HepG2 (cell line): ENCODE results near the gene MED9. TPM values are rescaled to one million over a fixed set of nuclear protein-coding genes. Genes with fewer than 3 reads are reported as not detected.

ENCODE experiments used
- CEBPB ChIP-seq: IDR thresholded peaks from 2 replicates; pipeline ENCODE4 v1.6.1; 2011; ENCODE audit warnings: low read depth, low read length, improper control_type of control experiment, borderline replicate concordance
- CREB1 ChIP-seq, 2 experiments: fragments of 450-650 bp in 1 of 2; IDR thresholded peaks; 2 replicates each; pipeline ENCODE4 v1.6.1; 2016 to 2017; ENCODE audit warnings: control low read depth in 1 of 2, mild to moderate bottlenecking in 1 of 2, missing compliant biosample characterization in 1 of 2, missing genetic modification characterization in 1 of 2
- HMG20B ChIP-seq: conservative IDR thresholded peaks from 2 replicates; pipeline ENCODE4 v1.6.1; 2016; ENCODE audit warnings: missing genetic modification reagents, missing compliant biosample characterization
- HMGA1 ChIP-seq: sonication (generic); formaldehyde crosslinking; conservative IDR thresholded peaks from 2 replicates; pipeline ENCODE4 v1.4.0; 2020; ENCODE audit warnings: missing genetic modification reagents
- HNRNPLL ChIP-seq: fragments of 200-400 bp; formaldehyde crosslinking; IDR thresholded peaks from 2 replicates; pipeline ENCODE4 v1.6.1; 2017; ENCODE audit warnings: mild to moderate bottlenecking, low read depth, low read length; ENCODE audit not compliant: poor library complexity, severe bottlenecking
- HOXA3 ChIP-seq: sonication (generic); formaldehyde crosslinking; IDR thresholded peaks from 2 replicates; pipeline ENCODE4 v1.5.0; 2020; ENCODE audit warnings: missing genetic modification reagents
- KLF13 ChIP-seq: sonication (generic); formaldehyde crosslinking; IDR thresholded peaks from 2 replicates; pipeline ENCODE4 v1.4.0; 2020; ENCODE audit warnings: mild to moderate bottlenecking, missing genetic modification reagents
- KLF6 ChIP-seq: IDR thresholded peaks from 2 replicates; pipeline ENCODE4 v1.8.0; 2016; ENCODE audit warnings: missing biosample characterization, missing genetic modification reagents
- MTA3 ChIP-seq: sonication (generic); formaldehyde crosslinking; IDR thresholded peaks from 2 replicates; pipeline ENCODE4 v1.4.0; 2020; ENCODE audit warnings: missing genetic modification reagents
- RBM22 ChIP-seq: fragments of 200-400 bp; formaldehyde crosslinking; optimal IDR thresholded peaks from 2 replicates; pipeline ENCODE3; 2017; ENCODE audit warnings: mild to moderate bottlenecking, low read length, moderate library complexity
- SAFB2 ChIP-seq: sonication (generic); formaldehyde crosslinking; IDR thresholded peaks from 2 replicates; pipeline ENCODE4 v1.5.1; 2020; ENCODE audit warnings: missing genetic modification reagents, low read depth, mild to moderate bottlenecking, borderline replicate concordance
- SP140L ChIP-seq: sonication (generic); formaldehyde crosslinking; IDR thresholded peaks from 2 replicates; pipeline ENCODE4 v1.4.0; 2020; ENCODE audit warnings: missing genetic modification reagents, borderline replicate concordance
- TARDBP ChIP-seq: sonication (generic); formaldehyde crosslinking; IDR thresholded peaks from 2 replicates; pipeline ENCODE4 v1.8.0; 2022; ENCODE audit warnings: mild to moderate bottlenecking, missing genetic modification reagents
- ZFAT ChIP-seq: sonication (generic); formaldehyde crosslinking; conservative IDR thresholded peaks from 2 replicates; pipeline ENCODE4 v1.8.1; 2023; ENCODE audit warnings: missing genetic modification reagents, inconsistent platforms
- ZFP41 ChIP-seq: sonication (generic); formaldehyde crosslinking; IDR thresholded peaks from 2 replicates; pipeline ENCODE4 v1.4.0; 2020; ENCODE audit warnings: mild to moderate bottlenecking, missing genetic modification reagents, borderline replicate concordance
- ZNF350 ChIP-seq: sonication (generic); formaldehyde crosslinking; IDR thresholded peaks from 2 replicates; pipeline ENCODE4 v1.4.0; 2020; ENCODE audit warnings: mild to moderate bottlenecking, low read depth, missing genetic modification reagents, borderline replicate concordance
- ZNF530 ChIP-seq: sonication (generic); formaldehyde crosslinking; IDR thresholded peaks from 2 replicates; pipeline ENCODE4 v1.5.0; 2020; ENCODE audit warnings: low read depth, mild to moderate bottlenecking, missing genetic modification reagents
- polyA plus RNA-seq, 8 experiments: library from polyadenylated mRNA; depleted of rRNA in 3 of 8; stranded (reverse) in 7 of 8; unstranded in 1 of 8; fragments of >200 nt; fragmentation: Illumina TruSeq in 4 of 8; extraction: Trizol in 4 of 8; gene quantifications; 2 replicates each; pipeline versions ENCODE4 v1.2.1 to v1.2.3, GENCODE V29; 2011 to 2016; ENCODE audit warnings: low read depth in 4 of 8, missing spikeins in 1 of 8, mixed read lengths in 1 of 8; ENCODE audit not compliant: insufficient read depth in 1 of 8
- total RNA-seq, 5 experiments: library from RNA; depleted of rRNA; stranded (reverse); fragments of >200 nt; fragmentation: Illumina TruSeq; extraction: Trizol; gene quantifications; 2 replicates each; pipeline ENCODE4 v1.2.3, GENCODE V29; 2016; ENCODE audit warnings: low read depth in 1 of 5
- TF ChIP-seq, protein P1 (sequence below): sonication (generic); formaldehyde crosslinking; IDR thresholded peaks from 2 replicates; pipeline ENCODE4 v1.5.0; 2020; ENCODE audit warnings: mild to moderate bottlenecking, missing genetic modification reagents
- TF ChIP-seq, protein P2 (sequence below), 2 experiments: fragments of 450-650 bp in 1 of 2; sonication (generic) in 1 of 2; formaldehyde crosslinking; IDR thresholded peaks; 2 replicates each; pipeline versions ENCODE4 v1.5.0 to v1.8.0; 2020 to 2022; ENCODE audit warnings: mild to moderate bottlenecking in 1 of 2, missing genetic modification reagents in 1 of 2
- TF ChIP-seq, protein P3 (sequence below): sonication (generic); formaldehyde crosslinking; IDR thresholded peaks from 2 replicates; pipeline ENCODE4 v1.5.1; 2020; ENCODE audit warnings: mild to moderate bottlenecking, missing genetic modification reagents, moderate library complexity
- TF ChIP-seq, protein P4 (sequence below): sonication (generic); formaldehyde crosslinking; IDR thresholded peaks from 2 replicates; pipeline ENCODE4 v1.4.0; 2020; ENCODE audit warnings: missing genetic modification reagents
- TF ChIP-seq, protein P5 (sequence below): sonication (generic); formaldehyde crosslinking; conservative IDR thresholded peaks from 2 replicates; pipeline ENCODE4 v1.5.0; 2020; ENCODE audit warnings: missing genetic modification reagents

Gene MED9
- total and polyA plus RNA-seq, 2 of the 13 experiments (the other 11 are each of a cell fraction or from before 2014, with no cell fraction given): 11.9 to 15.1 TPM

DNA sequence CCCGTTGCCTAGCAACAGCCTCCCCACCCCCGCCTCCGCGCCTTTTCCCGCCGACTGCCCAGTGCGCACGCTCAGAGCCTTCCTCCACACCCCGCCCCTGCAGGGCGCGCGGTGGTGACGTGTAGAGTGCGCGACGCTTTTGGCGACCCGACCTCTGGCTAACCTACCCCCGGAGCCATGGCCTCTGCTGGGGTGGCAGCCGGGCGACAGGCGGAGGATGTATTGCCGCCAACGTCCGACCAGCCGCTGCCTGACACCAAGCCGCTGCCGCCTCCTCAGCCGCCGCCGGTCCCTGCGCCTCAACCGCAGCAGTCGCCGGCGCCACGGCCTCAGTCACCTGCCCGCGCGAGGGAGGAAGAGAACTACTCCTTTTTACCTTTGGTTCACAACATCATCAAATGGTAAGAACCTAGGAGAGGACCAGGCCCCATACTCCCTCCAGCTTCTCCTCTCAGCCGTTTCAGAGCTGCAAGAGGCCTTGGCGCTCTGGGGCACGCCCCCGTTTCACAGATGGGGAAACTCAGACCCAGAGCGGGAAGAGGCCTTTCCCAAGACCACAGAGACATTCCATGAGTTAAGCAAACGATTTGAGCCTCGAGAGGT lies at the start of gene MED9 (continued):
- TF ChIP-seq, protein P1, sequence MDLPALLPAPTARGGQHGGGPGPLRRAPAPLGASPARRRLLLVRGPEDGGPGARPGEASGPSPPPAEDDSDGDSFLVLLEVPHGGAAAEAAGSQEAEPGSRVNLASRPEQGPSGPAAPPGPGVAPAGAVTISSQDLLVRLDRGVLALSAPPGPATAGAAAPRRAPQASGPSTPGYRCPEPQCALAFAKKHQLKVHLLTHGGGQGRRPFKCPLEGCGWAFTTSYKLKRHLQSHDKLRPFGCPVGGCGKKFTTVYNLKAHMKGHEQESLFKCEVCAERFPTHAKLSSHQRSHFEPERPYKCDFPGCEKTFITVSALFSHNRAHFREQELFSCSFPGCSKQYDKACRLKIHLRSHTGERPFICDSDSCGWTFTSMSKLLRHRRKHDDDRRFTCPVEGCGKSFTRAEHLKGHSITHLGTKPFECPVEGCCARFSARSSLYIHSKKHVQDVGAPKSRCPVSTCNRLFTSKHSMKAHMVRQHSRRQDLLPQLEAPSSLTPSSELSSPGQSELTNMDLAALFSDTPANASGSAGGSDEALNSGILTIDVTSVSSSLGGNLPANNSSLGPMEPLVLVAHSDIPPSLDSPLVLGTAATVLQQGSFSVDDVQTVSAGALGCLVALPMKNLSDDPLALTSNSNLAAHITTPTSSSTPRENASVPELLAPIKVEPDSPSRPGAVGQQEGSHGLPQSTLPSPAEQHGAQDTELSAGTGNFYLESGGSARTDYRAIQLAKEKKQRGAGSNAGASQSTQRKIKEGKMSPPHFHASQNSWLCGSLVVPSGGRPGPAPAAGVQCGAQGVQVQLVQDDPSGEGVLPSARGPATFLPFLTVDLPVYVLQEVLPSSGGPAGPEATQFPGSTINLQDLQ (CRISPR knock-in tag): peak; percentile 57; the same call in 1 of the 2 replicates
- TF ChIP-seq, protein P2, sequence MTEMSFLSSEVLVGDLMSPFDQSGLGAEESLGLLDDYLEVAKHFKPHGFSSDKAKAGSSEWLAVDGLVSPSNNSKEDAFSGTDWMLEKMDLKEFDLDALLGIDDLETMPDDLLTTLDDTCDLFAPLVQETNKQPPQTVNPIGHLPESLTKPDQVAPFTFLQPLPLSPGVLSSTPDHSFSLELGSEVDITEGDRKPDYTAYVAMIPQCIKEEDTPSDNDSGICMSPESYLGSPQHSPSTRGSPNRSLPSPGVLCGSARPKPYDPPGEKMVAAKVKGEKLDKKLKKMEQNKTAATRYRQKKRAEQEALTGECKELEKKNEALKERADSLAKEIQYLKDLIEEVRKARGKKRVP (CRISPR knock-in tag; IDR thresholded peaks at IDR 0.05): peak in 1 of 2 experiments; percentile 41; a peak in 1 of 4 replicates
- no peak for TF ChIP-seq HMG20B (CRISPR knock-in tag)
- no peak for TF ChIP-seq ZFAT (CRISPR knock-in tag)
- TF ChIP-seq ZFP41 (CRISPR knock-in tag): no peak
- no peak for TF ChIP-seq HMGA1 (CRISPR knock-in tag)
- TF ChIP-seq CREB1 (IDR thresholded peaks at IDR 0.05): peak; percentile 97
- peak; percentile 99 for TF ChIP-seq CREB1 (CRISPR knock-in tag; IDR thresholded peaks at IDR 0.05)
- no peak for TF ChIP-seq RBM22
- peak; percentile 96 for TF ChIP-seq HOXA3 (CRISPR knock-in tag)
- peak; percentile 79; the same call in 1 of the 2 replicates for TF ChIP-seq SAFB2 (CRISPR knock-in tag)
- TF ChIP-seq ZNF530 (CRISPR knock-in tag): no peak
- TF ChIP-seq, protein P3, sequence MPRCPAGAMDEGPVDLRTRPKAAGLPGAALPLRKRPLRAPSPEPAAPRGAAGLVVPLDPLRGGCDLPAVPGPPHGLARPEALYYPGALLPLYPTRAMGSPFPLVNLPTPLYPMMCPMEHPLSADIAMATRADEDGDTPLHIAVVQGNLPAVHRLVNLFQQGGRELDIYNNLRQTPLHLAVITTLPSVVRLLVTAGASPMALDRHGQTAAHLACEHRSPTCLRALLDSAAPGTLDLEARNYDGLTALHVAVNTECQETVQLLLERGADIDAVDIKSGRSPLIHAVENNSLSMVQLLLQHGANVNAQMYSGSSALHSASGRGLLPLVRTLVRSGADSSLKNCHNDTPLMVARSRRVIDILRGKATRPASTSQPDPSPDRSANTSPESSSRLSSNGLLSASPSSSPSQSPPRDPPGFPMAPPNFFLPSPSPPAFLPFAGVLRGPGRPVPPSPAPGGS (CRISPR knock-in tag): no peak
- TF ChIP-seq TARDBP: peak; percentile 88
- TF ChIP-seq KLF13 (CRISPR knock-in tag): peak; percentile 92
- TF ChIP-seq CEBPB: no peak
- TF ChIP-seq, protein P4, sequence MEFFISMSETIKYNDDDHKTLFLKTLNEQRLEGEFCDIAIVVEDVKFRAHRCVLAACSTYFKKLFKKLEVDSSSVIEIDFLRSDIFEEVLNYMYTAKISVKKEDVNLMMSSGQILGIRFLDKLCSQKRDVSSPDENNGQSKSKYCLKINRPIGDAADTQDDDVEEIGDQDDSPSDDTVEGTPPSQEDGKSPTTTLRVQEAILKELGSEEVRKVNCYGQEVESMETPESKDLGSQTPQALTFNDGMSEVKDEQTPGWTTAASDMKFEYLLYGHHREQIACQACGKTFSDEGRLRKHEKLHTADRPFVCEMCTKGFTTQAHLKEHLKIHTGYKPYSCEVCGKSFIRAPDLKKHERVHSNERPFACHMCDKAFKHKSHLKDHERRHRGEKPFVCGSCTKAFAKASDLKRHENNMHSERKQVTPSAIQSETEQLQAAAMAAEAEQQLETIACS: no peak
- peak; percentile 84; the same call in 1 of the 2 replicates for TF ChIP-seq KLF6
- no peak for TF ChIP-seq SP140L (CRISPR knock-in tag)
- peak; percentile 37 for TF ChIP-seq HNRNPLL
- TF ChIP-seq, protein P5, sequence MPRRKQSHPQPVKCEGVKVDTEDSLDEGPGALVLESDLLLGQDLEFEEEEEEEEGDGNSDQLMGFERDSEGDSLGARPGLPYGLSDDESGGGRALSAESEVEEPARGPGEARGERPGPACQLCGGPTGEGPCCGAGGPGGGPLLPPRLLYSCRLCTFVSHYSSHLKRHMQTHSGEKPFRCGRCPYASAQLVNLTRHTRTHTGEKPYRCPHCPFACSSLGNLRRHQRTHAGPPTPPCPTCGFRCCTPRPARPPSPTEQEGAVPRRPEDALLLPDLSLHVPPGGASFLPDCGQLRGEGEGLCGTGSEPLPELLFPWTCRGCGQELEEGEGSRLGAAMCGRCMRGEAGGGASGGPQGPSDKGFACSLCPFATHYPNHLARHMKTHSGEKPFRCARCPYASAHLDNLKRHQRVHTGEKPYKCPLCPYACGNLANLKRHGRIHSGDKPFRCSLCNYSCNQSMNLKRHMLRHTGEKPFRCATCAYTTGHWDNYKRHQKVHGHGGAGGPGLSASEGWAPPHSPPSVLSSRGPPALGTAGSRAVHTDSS (CRISPR knock-in tag): 0 out of 2 replicates have a peak, but pooled peaks have one; percentile 62
- no peak for TF ChIP-seq MTA3 (CRISPR knock-in tag)
- TF ChIP-seq ZNF350 (CRISPR knock-in tag): peak; percentile 82
